HG02642 (cell line): ENCODE measurements around the gene KRTAP5-5.
"Not testable (repeated sequence)": the region's sequence is repeated elsewhere in the genome, so short reads cannot be mapped to it uniquely, and the experiment has no call there.

Experiments used
- ATAC-seq: cut with Tn5 transposase; IDR thresholded peaks from one replicate; pipeline ENCODE4 v1.9.1; 2021; ENCODE audit warnings: mild to moderate bottlenecking; ENCODE audit not compliant: unreplicated experiment, poor library complexity

KRTAP5-5 gene

GRCh38 chr11:1629326-1630185 lies at the start of gene KRTAP5-5:
Gene KRTAP5-5 (plus strand): TSS chr11:1629775. CDS start chr11:1629841, 66 bp downstream.
- no peak for ATAC-seq

- no peak for ATAC-seq
Observed at GRCh38 chr11:1581976-1582375, 47.6 kb upstream of the KRTAP5-5 start.

- not testable (repeated sequence) for ATAC-seq
Observed at GRCh38 chr11:1582909-1583308, 46.7 kb upstream of the KRTAP5-5 start.

GRCh38 chr11:1584661-1585370 lies 44.8 kb upstream of the KRTAP5-5 start, which contains the start of gene KRTAP5-1:
Gene KRTAP5-1 (minus strand): TSS chr11:1585283. CDS start chr11:1585249, 34 bp downstream.
- ATAC-seq: not testable (repeated sequence)

- ATAC-seq: no peak
Observed at GRCh38 chr11:1586699-1587098, 42.9 kb upstream of the KRTAP5-5 start.

- ATAC-seq: not testable (repeated sequence)
Observed at GRCh38 chr11:1589191-1589963, 40.2 kb upstream of the KRTAP5-5 start.

- no peak for ATAC-seq
Observed at GRCh38 chr11:1589996-1590395, 39.6 kb upstream of the KRTAP5-5 start.

- no peak for ATAC-seq
Observed at GRCh38 chr11:1592628-1593027, 36.9 kb upstream of the KRTAP5-5 start.

GRCh38 chr11:1595994-1596575 lies 33.5 kb upstream of the KRTAP5-5 start:
- ATAC-seq: not testable (repeated sequence)

GRCh38 chr11:1596576-1597121 lies 32.9 kb upstream of the KRTAP5-5 start:
- not testable (repeated sequence) for ATAC-seq

- no peak for ATAC-seq
Observed at GRCh38 chr11:1597331-1597993, 32.1 kb upstream of the KRTAP5-5 start.

- no peak for ATAC-seq
Observed at GRCh38 chr11:1597994-1598380, 31.6 kb upstream of the KRTAP5-5 start, which contains the start of gene KRTAP5-2. Gene KRTAP5-2 (minus strand): TSS chr11:1598294. CDS start chr11:1598250, 44 bp downstream.

GRCh38 chr11:1598406-1598805 lies 31.2 kb upstream of the KRTAP5-5 start:
- ATAC-seq: not testable (repeated sequence)

- no peak for ATAC-seq
Observed at GRCh38 chr11:1598816-1599215, 30.8 kb upstream of the KRTAP5-5 start.

GRCh38 chr11:1600626-1601025 lies 28.9 kb upstream of the KRTAP5-5 start:
- ATAC-seq: no peak

- not testable (repeated sequence) for ATAC-seq
Observed at GRCh38 chr11:1601663-1602062, 27.9 kb upstream of the KRTAP5-5 start.

GRCh38 chr11:1603629-1604028 lies 25.9 kb upstream of the KRTAP5-5 start:
- ATAC-seq: no peak

- no peak for ATAC-seq
Observed at GRCh38 chr11:1604181-1604580, 25.4 kb upstream of the KRTAP5-5 start.

- ATAC-seq: no peak
Observed at GRCh38 chr11:1604711-1605110, 24.9 kb upstream of the KRTAP5-5 start.
